ENCODE results near the gene RPRD2. TPM values are rescaled to one million over a fixed set of nuclear protein-coding genes. Genes with fewer than 3 reads are reported as not detected.

RPRD2 gene
- total RNA-seq, 1 experiment from 2014 or later = 26.7 TPM

DNA sequence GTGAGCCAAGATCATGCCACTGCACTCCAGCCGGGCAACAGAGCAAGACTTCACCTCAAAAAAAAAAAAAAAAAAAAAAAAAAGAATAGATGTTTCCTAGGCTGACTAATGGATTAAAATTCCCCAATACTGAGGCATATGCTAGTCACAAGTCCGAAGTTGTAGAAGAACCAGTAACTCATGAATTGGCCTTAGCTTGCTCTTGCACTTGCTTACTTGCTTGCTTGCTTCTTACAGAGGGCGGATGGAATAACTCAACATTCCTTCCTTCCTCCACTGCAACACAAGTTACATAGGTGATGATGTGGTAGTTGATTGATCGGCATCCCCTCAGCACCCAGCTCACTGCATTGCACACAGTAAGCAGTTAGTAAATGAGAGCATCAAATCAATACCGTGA, 120.5 kb downstream of the RPRD2 start:
- no peak for DNase-seq (ENCODE audit: low read depth, low spot score)
- Histone ChIP-seq H3K9me3 (ENCODE audit: control insufficient read depth in 1 of 2, insufficient read depth in 1 of 2, low read depth in 1 of 2, low read length in 2 of 2) (no peaks in the 10 kb centered on the region), H4K20me1 (ENCODE audit: insufficient read depth) (no peaks in the 10 kb centered on the region), H3K4me1 (ENCODE audit: control insufficient read depth in 1 of 2, insufficient read depth in 2 of 2, low read length in 2 of 2) (peaks cover 2 to 7% of the 10 kb centered on the region in 2 experiments; a peak in 2 of 4 replicates), H3K9me2 (ENCODE audit: insufficient read depth) (no peaks in the 10 kb centered on the region), H3K4me3 (replicated peaks in 1 of 2; ENCODE audit: low read depth in 1 of 2, low read length in 2 of 2) (no peak overlapping the region), H3K27ac (ENCODE audit: low read depth, low read length) (no peak overlapping the region), H3K4me2 (ENCODE audit: low read length) (no peak overlapping the region), H2AFZ (ENCODE audit: low read depth, low read length, poor library complexity, severe bottlenecking) (no peak overlapping the region), H3K36me3 (ENCODE audit: control insufficient read depth in 1 of 2, insufficient read depth in 2 of 2, low read length in 2 of 2) (0 out of 4 replicates have a peak, but pooled peaks cover 0 to 5% of the 10 kb centered on the region in 2 experiments), H3K9ac (ENCODE audit: low read length) (no peak overlapping the region), H3K79me2 (ENCODE audit: insufficient read depth, low read length) (peaks cover 10% of the 10 kb centered on the region), H3K27me3 (ENCODE audit: insufficient read depth, low read length) (0 out of 2 replicates have a peak, but pooled peaks cover under 1% of the 10 kb centered on the region)
- ATAC-seq = no peak
- ChIA-PET RAD21 (ENCODE audit: low non-redundant PET in 1 of 2, low total read pairs in 2 of 2, uncharacterized antibody in 2 of 2, unreplicated experiment in 2 of 2) (no interaction called here), CTCF (no interaction called here), POLR2A (no interaction called here)
- TF ChIP-seq EGR1 (IDR thresholded peaks at IDR 0.05; ENCODE audit: low read depth) = no peak
- TF ChIP-seq, protein P1, sequence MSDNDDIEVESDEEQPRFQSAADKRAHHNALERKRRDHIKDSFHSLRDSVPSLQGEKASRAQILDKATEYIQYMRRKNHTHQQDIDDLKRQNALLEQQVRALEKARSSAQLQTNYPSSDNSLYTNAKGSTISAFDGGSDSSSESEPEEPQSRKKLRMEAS (IDR thresholded peaks at IDR 0.05) = no peak
- TF ChIP-seq, protein P2, sequence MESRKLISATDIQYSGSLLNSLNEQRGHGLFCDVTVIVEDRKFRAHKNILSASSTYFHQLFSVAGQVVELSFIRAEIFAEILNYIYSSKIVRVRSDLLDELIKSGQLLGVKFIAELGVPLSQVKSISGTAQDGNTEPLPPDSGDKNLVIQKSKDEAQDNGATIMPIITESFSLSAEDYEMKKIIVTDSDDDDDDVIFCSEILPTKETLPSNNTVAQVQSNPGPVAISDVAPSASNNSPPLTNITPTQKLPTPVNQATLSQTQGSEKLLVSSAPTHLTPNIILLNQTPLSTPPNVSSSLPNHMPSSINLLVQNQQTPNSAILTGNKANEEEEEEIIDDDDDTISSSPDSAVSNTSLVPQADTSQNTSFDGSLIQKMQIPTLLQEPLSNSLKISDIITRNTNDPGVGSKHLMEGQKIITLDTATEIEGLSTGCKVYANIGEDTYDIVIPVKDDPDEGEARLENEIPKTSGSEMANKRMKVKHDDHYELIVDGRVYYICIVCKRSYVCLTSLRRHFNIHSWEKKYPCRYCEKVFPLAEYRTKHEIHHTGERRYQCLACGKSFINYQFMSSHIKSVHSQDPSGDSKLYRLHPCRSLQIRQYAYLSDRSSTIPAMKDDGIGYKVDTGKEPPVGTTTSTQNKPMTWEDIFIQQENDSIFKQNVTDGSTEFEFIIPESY (IDR thresholded peaks at IDR 0.05; ENCODE audit: extremely low read depth, insufficient replicate concordance, low read length) = no peak
- TF ChIP-seq SRF (IDR thresholded peaks at IDR 0.05; ENCODE audit: low read depth) = no peak
- TF ChIP-seq FOSL1 (IDR thresholded peaks at IDR 0.05; ENCODE audit: low read depth) = no peak
- no peak for TF ChIP-seq ELF1 (IDR thresholded peaks at IDR 0.05; ENCODE audit: borderline replicate concordance, low read depth)
- no peak for TF ChIP-seq ZFX (IDR thresholded peaks at IDR 0.05)
- no peak for TF ChIP-seq EZH2phosphoT487 (IDR thresholded peaks at IDR 0.05; ENCODE audit: borderline replicate concordance)
- no peak for TF ChIP-seq SIN3A (IDR thresholded peaks at IDR 0.05; ENCODE audit: low read depth)
- TF ChIP-seq, protein P3, sequence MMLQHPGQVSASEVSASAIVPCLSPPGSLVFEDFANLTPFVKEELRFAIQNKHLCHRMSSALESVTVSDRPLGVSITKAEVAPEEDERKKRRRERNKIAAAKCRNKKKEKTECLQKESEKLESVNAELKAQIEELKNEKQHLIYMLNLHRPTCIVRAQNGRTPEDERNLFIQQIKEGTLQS (IDR thresholded peaks at IDR 0.05) = no peak
- no peak for TF ChIP-seq SP1 (IDR thresholded peaks at IDR 0.05; ENCODE audit: low read depth)
- no peak for TF ChIP-seq JUND (IDR thresholded peaks at IDR 0.05)
- TF ChIP-seq EZH2 (IDR thresholded peaks at IDR 0.05) = no peak
- TF ChIP-seq, protein P4, sequence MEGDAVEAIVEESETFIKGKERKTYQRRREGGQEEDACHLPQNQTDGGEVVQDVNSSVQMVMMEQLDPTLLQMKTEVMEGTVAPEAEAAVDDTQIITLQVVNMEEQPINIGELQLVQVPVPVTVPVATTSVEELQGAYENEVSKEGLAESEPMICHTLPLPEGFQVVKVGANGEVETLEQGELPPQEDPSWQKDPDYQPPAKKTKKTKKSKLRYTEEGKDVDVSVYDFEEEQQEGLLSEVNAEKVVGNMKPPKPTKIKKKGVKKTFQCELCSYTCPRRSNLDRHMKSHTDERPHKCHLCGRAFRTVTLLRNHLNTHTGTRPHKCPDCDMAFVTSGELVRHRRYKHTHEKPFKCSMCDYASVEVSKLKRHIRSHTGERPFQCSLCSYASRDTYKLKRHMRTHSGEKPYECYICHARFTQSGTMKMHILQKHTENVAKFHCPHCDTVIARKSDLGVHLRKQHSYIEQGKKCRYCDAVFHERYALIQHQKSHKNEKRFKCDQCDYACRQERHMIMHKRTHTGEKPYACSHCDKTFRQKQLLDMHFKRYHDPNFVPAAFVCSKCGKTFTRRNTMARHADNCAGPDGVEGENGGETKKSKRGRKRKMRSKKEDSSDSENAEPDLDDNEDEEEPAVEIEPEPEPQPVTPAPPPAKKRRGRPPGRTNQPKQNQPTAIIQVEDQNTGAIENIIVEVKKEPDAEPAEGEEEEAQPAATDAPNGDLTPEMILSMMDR (IDR thresholded peaks at IDR 0.05 in 2 of 3, conservative IDR thresholded peaks at IDR 0.05 in 1 of 3; ENCODE audit: borderline replicate concordance in 1 of 3, insufficient read depth in 1 of 3, low read depth in 2 of 3, low read length in 2 of 3) = no peak
- no peak for TF ChIP-seq ZNF274 (IDR thresholded peaks at IDR 0.05; ENCODE audit: low read depth, low read length)
- no peak for TF ChIP-seq POLR2A (IDR thresholded peaks at IDR 0.05; ENCODE audit: borderline replicate concordance, extremely low read depth, insufficient read depth, insufficient read length)
- TF ChIP-seq YY1 (IDR thresholded peaks at IDR 0.05; ENCODE audit: extremely low read depth, insufficient replicate concordance, low read depth, low read length) = no peak
- no peak for TF ChIP-seq RAD21 (IDR thresholded peaks at IDR 0.05; ENCODE audit: low read depth)
- no peak for TF ChIP-seq CEBPB (IDR thresholded peaks at IDR 0.05; ENCODE audit: low read depth)
- no peak for TF ChIP-seq POLR2AphosphoS5 (IDR thresholded peaks at IDR 0.05; ENCODE audit: low read depth, low read length)
- BruUV-seq (replicated peaks) = no TSS peak
- intact Hi-C loops (cut with micrococcal nuclease) = no loop called here
